LNCaP clone FGC (cell line): ENCODE data around the gene LUZP2.
"Not testable (repeated sequence)": the region's sequence is repeated elsewhere in the genome, so short reads cannot be mapped to it uniquely, and the experiment has no call there.

Source experiments
- DNase-seq: peaks from one replicate; pipeline ENCODE4 v3.0.0-alpha.2; 2011; ENCODE audit warnings: low read depth
- H3K4me3 ChIP-seq: 2 replicates; pipeline ENCODE4 v1.5.1; 2011; ENCODE audit warnings: mild to moderate bottlenecking, low read depth, low read length, control low read depth
- TF ChIP-seq, protein P1 (sequence below): IDR thresholded peaks from 2 replicates; pipeline ENCODE4 v1.5.1; 2012; ENCODE audit warnings: mild to moderate bottlenecking; ENCODE audit not compliant: control insufficient read depth, insufficient read depth; ENCODE audit errors: extremely low read depth

LUZP2 gene

GRCh38 chr11:24934733-24935439 lies 438.0 kb downstream of the LUZP2 start:
- no peak for DNase-seq

GRCh38 chr11:24944891-24945290 lies 448.0 kb downstream of the LUZP2 start:
- TF ChIP-seq, protein P1, sequence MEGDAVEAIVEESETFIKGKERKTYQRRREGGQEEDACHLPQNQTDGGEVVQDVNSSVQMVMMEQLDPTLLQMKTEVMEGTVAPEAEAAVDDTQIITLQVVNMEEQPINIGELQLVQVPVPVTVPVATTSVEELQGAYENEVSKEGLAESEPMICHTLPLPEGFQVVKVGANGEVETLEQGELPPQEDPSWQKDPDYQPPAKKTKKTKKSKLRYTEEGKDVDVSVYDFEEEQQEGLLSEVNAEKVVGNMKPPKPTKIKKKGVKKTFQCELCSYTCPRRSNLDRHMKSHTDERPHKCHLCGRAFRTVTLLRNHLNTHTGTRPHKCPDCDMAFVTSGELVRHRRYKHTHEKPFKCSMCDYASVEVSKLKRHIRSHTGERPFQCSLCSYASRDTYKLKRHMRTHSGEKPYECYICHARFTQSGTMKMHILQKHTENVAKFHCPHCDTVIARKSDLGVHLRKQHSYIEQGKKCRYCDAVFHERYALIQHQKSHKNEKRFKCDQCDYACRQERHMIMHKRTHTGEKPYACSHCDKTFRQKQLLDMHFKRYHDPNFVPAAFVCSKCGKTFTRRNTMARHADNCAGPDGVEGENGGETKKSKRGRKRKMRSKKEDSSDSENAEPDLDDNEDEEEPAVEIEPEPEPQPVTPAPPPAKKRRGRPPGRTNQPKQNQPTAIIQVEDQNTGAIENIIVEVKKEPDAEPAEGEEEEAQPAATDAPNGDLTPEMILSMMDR: no peak
- H3K4me3 ChIP-seq: no peak overlapping the region
- DNase-seq: no peak

More at GRCh38 chr11:24934733-24935439, 438.0 kb downstream of the LUZP2 start:
- H3K4me3 ChIP-seq: no peak overlapping the region
- TF ChIP-seq, protein P1: no peak

GRCh38 chr11:24949406-24949805 lies 452.6 kb downstream of the LUZP2 start:
- DNase-seq: peak; percentile 23
- H3K4me3 ChIP-seq: no peak overlapping the region
- TF ChIP-seq, protein P1: no peak

- DNase-seq: no peak
- no peak overlapping the region for H3K4me3 ChIP-seq
- TF ChIP-seq, protein P1: no peak
Observed at GRCh38 chr11:24963852-24964251, 467.0 kb downstream of the LUZP2 start.

DNA sequence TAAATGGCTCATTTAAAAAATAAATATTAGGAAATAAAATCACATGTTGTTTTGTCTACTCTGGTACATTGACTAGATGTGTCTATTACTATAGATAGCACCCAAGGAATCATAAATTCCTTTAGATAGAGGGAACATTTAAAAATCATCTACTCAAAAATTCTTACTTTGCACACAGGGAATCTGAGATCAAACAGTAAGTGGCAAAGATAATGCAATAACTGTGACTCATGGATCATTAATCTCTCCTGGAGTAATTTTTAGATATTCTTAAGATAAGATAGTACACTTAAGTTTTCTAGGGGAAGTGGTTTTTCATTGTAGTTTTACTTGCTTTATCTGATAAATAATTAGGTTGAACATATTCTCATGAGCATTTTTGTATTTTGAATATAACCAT lies 468.9 kb downstream of the LUZP2 start:
- no peak for DNase-seq
- TF ChIP-seq, protein P1: no peak
- H3K4me3 ChIP-seq: no peak overlapping the region

- H3K4me3 ChIP-seq, DNase-seq: not testable (repeated sequence)
Observed at GRCh38 chr11:24993903-24994302, 497.1 kb downstream of the LUZP2 start.

DNA sequence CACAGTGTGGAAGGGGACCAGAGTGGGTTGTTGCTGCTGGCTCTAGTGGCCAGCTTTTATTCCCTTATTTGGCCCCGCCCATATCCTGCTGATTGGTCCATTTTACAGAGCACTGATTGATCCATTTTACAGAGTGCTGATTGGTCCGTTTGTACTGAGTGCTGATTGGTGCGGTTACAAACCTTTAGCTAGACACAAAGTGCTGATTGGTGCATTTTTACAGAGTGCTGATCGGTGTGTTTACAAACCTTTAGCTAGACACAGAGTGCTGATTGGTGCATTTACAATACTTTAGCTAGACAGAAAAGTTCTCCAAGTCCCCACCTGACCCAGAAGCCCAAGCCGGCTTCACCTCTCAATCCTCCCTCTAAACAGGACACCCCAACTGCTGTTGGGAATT lies 503.1 kb downstream of the LUZP2 start:
- not testable (repeated sequence) for H3K4me3 ChIP-seq

DNA sequence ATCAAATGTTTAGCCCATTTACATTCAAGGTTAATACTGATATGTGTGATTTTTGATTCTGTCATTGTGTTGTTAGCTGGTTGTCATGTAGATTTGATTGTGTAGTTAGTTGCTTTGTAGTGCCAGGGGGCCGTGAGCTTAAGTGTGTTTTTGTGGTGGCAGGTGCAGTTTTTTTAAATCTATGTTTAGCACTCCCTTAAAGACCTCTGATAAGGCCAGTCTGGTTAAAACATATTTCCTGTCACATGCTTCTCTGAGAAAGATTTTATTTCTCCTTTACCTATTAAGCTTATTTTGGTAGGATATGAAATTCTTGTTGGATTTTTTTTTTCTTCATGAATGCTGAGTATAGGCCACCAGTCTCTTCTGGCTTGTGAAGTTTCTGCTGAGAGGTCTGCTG lies 540.6 kb downstream of the LUZP2 start:
- H3K4me3 ChIP-seq: no peak overlapping the region
- TF ChIP-seq, protein P1: no peak
- DNase-seq: no peak

More for the DNA sequence above, 503.1 kb downstream of the LUZP2 start:
- not testable (repeated sequence) for DNase-seq
